HG02759 (cell line): ENCODE results near the gene WDR86.

ENCODE experiments used
- ATAC-seq: cut with Tn5 transposase; IDR thresholded peaks from one replicate; pipeline ENCODE4 v1.9.1; 2021; ENCODE audit warnings: mild to moderate bottlenecking, moderate library complexity; ENCODE audit not compliant: unreplicated experiment

Gene WDR86

GRCh38 chr7:151381348-151382078 is 28.3 kb downstream of the WDR86 start:
- peak; percentile 49 for ATAC-seq

- peak; percentile 24 for ATAC-seq
These were observed 28.8 kb downstream of the WDR86 start for GRCh38 chr7:151381098-151381347.

- no peak for ATAC-seq
These were observed 29.4 kb downstream of the WDR86 start for GRCh38 chr7:151380199-151381097.

- ATAC-seq = no peak
These were observed 30.2 kb downstream of the WDR86 start for GRCh38 chr7:151379534-151380198.

- ATAC-seq = no peak
These were observed 30.7 kb downstream of the WDR86 start for GRCh38 chr7:151379193-151379520.

GRCh38 chr7:151378496-151379192 is 31.2 kb downstream of the WDR86 start:
- ATAC-seq = no peak

DNA sequence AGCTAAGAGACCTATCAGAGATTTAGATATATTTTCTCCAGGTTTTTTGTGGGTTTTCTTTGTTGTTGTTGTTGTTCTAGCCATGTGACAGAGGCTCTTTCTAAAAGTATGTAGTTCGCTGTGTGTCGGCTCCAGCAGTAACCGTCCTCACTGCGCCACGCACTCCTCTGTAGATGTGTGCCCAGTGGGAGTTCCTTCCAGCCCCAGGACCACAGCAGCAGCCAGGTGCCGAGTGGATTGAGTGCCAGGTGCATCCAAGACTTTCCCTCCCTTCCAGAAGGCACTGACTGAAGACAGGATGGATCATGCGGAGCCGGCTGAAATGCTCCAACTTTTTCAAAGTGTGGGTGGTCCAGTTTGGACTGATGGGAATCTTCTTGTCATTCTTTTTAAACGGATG is 31.8 kb downstream of the WDR86 start:
- ATAC-seq = no peak

- no peak for ATAC-seq
These were observed 32.4 kb downstream of the WDR86 start for GRCh38 chr7:151377406-151377805.

DNA sequence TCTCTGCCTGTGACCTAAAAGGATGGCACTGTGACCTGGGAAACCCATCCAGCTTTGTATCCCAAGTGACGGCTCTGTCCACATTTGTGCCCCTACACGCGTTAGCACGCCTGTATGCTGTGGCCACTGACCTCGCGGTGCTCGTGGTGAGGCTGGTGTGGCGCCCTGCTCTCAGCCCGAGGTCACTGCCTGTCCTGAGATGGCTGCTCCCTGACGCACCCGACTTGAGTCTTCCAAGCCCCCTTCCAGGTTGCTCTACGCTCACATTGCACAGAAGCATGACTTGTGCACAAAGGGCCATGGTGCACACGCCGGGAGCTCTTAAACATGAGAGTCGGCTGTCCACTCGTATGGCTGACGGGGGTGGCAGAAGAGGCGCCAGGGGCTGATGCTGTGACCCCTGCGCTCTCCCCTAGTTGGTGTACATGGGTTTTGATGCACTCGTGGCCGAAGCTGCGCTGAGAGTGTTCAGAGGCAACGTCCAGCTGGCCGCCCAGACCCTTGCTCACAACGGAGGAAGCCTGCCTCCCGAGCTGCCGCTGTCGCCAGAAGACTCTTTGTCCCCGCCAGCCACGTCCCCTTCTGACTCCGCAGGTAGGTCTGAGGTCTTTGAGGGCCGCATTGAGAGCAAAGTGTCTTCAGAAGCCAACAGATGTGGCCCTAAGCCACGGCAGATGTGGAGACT is 33.5 kb downstream of the WDR86 start:
- no peak for ATAC-seq

- ATAC-seq = no peak
These were observed 34.2 kb downstream of the WDR86 start for GRCh38 chr7:151375530-151376217.

GRCh38 chr7:151374726-151375125 is 35.1 kb downstream of the WDR86 start:
- ATAC-seq = no peak

DNA sequence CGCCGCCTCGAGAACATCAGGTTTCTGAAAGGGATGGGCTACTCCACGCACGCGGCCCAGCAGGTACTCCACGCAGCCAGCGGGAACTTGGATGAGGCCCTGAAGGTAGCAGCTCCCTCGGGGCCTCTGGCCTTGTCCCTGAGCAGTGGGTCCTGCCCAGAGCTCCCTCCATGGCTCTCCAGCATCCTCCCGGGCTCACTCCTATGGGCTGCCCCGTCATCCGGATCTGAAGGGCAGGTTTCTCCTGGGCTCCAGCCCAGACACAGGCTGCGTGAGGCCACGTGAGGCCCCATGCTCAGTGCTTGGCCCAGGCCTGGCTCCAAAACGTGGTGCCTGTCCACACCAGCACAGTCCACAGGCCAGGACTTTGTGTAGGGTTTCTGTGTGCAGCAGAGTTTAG is 35.7 kb downstream of the WDR86 start:
- no peak for ATAC-seq

DNA sequence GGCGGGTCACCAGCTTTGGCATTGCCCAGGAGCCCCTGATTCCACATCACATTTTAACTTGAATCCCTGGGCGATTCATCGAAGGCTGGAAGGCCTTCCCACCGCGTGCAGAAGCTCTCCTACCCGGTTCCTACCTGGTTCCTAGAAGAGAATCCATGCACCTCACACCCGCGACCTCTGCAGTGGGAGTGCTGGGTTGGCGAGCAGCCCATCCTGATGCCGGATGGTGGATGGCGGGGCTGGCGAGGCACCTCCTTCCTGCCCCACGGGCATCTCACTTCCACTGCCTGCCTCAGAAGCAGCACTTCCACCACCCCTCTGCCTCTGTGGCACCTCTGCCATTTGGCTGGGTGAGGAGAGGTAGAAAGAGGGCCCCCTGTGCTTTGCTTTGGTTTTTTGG is 36.2 kb downstream of the WDR86 start:
- no peak for ATAC-seq

- ATAC-seq = no peak
These were observed 37.1 kb downstream of the WDR86 start for GRCh38 chr7:151372612-151373265.

- ATAC-seq = no peak
These were observed 38.6 kb downstream of the WDR86 start for GRCh38 chr7:151371266-151371665.

- peak; percentile 99 for ATAC-seq
These were observed 41.7 kb downstream of the WDR86 start for GRCh38 chr7:151368136-151368571.

- ATAC-seq = no peak
These were observed 42.6 kb downstream of the WDR86 start for GRCh38 chr7:151367284-151367683.

DNA sequence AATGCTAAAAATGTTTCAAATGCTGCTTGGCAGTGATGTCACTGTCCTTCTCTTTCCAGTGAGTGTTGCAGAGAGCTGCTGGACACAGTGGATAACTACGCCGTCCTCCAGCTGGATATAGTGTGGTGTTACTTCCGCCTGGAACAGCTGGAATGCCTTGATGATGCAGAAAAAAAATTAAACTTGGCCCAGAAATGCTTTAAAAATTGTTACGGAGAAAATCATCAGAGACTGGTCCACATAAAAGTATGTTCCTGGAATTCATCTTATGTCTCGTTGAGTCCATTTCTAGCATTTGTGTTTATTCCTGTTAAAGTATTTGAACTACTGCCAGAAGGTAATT is 43.0 kb downstream of the WDR86 start:
- no peak for ATAC-seq

GRCh38 chr7:151366166-151366879 is 43.5 kb downstream of the WDR86 start:
- ATAC-seq = no peak
